HG03103 (cell line): ENCODE data around the gene UPF2.
"Not testable (repeated sequence)": the region's sequence is repeated elsewhere in the genome, so short reads cannot be mapped to it uniquely, and the experiment has no call there.

ENCODE experiments used
- ATAC-seq: cut with Tn5 transposase; IDR thresholded peaks from one replicate; pipeline ENCODE4 v1.9.1; 2021; ENCODE audit warnings: low read depth; ENCODE audit not compliant: unreplicated experiment

The UPF2 gene

GRCh38 chr10:12042797-12043651 is at the start of gene UPF2:
Gene UPF2, minus strand, starts transcription at chr10:12042809. Its CDS starts 7,386 bp downstream, at chr10:12035423.
- peak; percentile 43 for ATAC-seq

- ATAC-seq = no peak
These were observed 48.8 kb upstream of the UPF2 start for GRCh38 chr10:12091421-12091820.

- ATAC-seq = no peak
These were observed 46.3 kb upstream of the UPF2 start for GRCh38 chr10:12088919-12089318.

GRCh38 chr10:12081879-12082557 is 39.4 kb upstream of the UPF2 start:
- no peak for ATAC-seq

- no peak for ATAC-seq
These were observed 38.9 kb upstream of the UPF2 start for GRCh38 chr10:12081470-12081869.

- ATAC-seq = no peak
These were observed 35.1 kb upstream of the UPF2 start for GRCh38 chr10:12077580-12078180.

GRCh38 chr10:12073526-12073925 is 30.9 kb upstream of the UPF2 start:
- no peak for ATAC-seq

DNA sequence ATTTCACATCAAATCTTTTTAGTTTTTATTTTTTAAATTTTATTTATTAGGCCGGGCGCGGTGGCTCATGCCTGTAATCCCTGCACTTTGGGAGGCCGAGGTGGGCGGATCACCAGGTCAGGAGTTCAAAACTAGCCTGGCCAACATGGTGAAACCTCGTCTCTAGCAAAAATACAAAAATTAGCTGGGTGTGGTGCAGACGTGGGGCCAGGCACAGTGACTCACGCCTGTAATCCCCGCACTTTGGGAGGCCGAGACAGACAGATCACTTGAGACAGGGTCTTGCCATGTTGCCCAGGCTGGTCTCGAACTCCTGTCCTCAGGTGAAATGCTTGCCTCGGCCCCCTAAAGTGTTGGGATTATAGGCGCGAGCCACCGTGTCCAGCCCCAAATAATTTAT is 28.8 kb upstream of the UPF2 start:
- ATAC-seq = not testable (repeated sequence)

- ATAC-seq = peak; percentile 93
These were observed 26.1 kb upstream of the UPF2 start, which contains the start of gene DHTKD1 for GRCh38 chr10:12068449-12069269. Gene DHTKD1, plus strand, starts transcription at chr10:12068954. Its CDS starts 80 bp downstream, at chr10:12069034.

- ATAC-seq = no peak
These were observed 24.7 kb upstream of the UPF2 start for GRCh38 chr10:12067336-12067735.

DNA sequence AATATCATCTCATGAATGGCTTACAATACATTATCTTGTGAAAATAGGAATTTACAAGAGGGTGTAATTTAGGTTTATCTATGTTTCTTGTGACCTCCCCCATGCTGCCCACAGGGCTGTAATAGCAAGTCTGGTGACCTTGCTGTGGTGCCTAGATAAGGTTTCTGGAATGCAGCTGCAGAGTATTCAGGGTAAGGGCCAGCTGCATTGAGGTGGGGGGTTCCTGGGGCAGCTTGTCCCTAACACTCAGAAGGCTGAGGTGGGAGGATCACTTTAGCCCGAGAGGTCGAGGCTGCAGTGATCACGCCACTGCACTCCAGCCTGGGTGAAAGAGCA is 20.8 kb upstream of the UPF2 start:
- ATAC-seq = no peak

DNA sequence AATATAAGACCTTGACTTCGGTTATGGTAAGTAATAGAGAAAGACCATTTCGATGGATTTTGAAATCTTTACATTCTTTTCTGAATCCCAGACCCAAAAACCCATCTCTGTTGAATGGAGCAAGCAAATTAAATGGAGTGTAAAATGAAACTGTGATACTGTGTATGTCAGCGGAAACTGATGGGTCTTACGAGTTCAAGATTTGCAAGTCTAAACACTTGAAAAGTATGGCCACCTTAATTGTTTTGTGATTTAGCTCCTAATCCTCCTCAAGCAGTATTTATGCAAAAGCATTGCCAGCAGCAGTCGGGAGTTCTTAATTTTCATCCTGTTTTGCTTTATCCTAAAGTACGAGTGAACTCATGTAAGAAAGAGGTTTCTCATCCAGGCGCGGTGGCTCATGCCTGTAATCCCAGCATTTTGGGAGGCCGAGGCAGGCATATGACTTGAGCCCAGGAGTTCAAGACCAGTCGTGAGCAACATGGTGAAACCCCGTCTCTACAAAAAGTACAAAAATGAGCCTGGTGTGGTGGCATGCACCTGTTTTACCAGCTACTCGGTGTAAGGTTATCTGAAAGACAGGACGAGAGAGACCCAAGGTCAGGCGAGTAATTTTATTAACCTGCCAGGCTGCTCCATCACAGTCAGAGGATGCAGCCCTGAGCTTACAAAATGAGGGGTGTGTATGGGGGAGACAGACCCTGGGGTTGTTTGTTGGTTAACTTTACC is 20.3 kb upstream of the UPF2 start:
- ATAC-seq = no peak

GRCh38 chr10:12061124-12061523 is 18.5 kb upstream of the UPF2 start:
- ATAC-seq = no peak

GRCh38 chr10:12056748-12057147 is 14.1 kb upstream of the UPF2 start:
- no peak for ATAC-seq

DNA sequence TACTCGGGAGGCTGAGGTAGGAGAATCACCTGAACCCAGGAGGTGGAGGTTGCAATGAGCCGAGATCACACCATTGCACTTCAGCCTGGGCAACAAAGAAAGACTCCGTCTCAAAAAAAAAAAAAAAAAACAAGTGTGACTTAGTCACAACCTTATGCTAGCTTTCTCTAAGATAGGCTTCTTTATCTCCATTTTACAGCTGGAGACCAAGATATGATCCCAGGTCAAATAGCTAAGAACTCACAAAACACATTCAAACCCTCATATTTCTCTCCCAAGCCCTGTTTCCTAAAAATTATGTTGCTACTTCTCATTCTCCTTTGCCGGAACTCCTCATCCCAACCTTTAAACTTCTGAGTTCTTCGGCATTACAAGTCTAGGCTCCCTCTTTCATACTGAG is 13.1 kb upstream of the UPF2 start:
- ATAC-seq = no peak

DNA sequence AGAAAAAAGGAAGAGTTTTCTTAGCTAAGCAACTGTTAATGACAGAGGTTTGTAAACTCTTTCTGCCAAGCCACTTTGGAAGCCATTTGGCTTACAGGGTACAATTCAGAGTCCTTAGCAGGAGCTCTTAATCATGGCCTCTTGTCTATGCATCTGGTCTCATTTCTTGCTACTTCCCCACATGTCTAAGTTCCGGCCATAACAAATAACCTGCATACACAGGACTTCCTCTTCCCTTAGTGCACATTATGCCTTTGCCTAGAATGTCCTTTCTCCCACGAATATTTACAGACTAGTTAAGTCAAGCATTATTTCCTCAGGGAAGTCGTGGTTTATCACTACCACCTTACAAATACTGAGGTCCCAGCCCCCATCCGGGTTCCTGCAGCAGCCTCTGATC is 8.6 kb upstream of the UPF2 start:
- no peak for ATAC-seq

GRCh38 chr10:12050528-12050927 is 7.9 kb upstream of the UPF2 start:
- no peak for ATAC-seq

DNA sequence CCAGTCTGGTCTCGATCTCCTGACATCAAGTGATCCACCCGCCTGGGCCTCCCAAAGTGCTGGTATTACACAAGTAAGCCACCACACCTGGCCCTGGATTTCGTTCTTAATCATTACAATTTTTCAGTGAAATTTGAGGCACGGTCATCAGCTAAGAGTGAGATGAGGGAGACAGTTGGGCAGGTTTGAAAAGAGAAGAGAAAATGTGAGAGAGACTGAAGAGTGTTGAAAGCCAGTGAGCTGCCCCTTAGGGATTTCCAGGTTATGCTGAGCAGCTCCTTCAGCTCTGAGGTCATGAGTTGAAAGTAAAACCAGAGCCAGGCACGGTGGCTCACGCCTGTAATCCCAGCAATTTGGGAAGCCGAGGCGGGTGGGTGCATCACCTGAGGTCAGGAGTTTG is 5.9 kb upstream of the UPF2 start:
- ATAC-seq = no peak

DNA sequence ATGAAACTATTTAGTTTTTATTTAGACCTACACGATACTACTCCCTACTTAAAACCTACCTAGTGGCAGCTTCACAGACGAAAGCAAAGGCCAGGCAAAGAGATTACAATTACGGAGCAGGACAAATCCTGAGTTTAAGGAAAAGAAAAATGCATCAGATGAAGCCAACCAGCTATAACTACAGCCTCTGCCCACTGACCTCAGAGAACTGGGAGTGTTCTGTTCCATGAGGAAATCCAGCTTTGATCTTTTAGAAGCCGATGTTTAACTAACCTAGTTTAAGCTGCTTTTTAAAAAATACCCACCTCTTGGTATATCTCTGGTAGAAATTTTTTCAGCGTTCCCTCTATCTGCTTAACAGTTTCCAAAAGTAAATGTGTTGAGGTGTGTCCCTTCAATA is 3.0 kb upstream of the UPF2 start:
- no peak for ATAC-seq

GRCh38 chr10:12042409-12042796 is 206 bp downstream of the UPF2 start:
- peak; percentile 3 for ATAC-seq
